ENCODE measurements around the gene TCP11X2.
"Not testable (repeated sequence)": the region's sequence is repeated elsewhere in the genome, so short reads cannot be mapped to it uniquely, and the experiment has no call there.

TCP11X2 gene

GRCh38 chrX:102498732-102499131, 27.1 kb upstream of the TCP11X2 start:
- ATAC-seq, result no peak
- TF ChIP-seq ARNTL (CRISPR knock-in tag; IDR thresholded peaks at IDR 0.05; ENCODE audit: borderline replicate concordance, low read depth), result no peak
- no peak for TF ChIP-seq BACH2 (CRISPR knock-in tag; IDR thresholded peaks at IDR 0.05; ENCODE audit: borderline replicate concordance)
- no peak for TF ChIP-seq GLIS3 (CRISPR knock-in tag; IDR thresholded peaks at IDR 0.05)
- TF ChIP-seq ZNF8 (CRISPR knock-in tag; IDR thresholded peaks at IDR 0.05), result no peak
- no peak for TF ChIP-seq ZFP30 (CRISPR knock-in tag; IDR thresholded peaks at IDR 0.05)
- TF ChIP-seq RARB (CRISPR knock-in tag; IDR thresholded peaks at IDR 0.05), result no peak
- TF ChIP-seq, protein P1, sequence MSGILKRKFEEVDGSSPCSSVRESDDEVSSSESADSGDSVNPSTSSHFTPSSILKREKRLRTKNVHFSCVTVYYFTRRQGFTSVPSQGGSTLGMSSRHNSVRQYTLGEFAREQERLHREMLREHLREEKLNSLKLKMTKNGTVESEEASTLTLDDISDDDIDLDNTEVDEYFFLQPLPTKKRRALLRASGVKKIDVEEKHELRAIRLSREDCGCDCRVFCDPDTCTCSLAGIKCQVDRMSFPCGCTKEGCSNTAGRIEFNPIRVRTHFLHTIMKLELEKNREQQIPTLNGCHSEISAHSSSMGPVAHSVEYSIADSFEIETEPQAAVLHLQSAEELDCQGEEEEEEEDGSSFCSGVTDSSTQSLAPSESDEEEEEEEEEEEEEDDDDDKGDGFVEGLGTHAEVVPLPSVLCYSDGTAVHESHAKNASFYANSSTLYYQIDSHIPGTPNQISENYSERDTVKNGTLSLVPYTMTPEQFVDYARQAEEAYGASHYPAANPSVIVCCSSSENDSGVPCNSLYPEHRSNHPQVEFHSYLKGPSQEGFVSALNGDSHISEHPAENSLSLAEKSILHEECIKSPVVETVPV (CRISPR knock-in tag; IDR thresholded peaks at IDR 0.05), result no peak
- no peak for TF ChIP-seq OSR1 (CRISPR knock-in tag; IDR thresholded peaks at IDR 0.05)
- no peak for TF ChIP-seq PPARA (CRISPR knock-in tag; IDR thresholded peaks at IDR 0.05; ENCODE audit: borderline replicate concordance)
- no peak for TF ChIP-seq SNAI2 (CRISPR knock-in tag; IDR thresholded peaks at IDR 0.05)

- TF ChIP-seq ZNF70 (CRISPR knock-in tag; IDR thresholded peaks at IDR 0.05) (no peak), OSR1 (CRISPR knock-in tag; IDR thresholded peaks at IDR 0.05) (no peak), ZFP30 (CRISPR knock-in tag; IDR thresholded peaks at IDR 0.05) (no peak), ESRRG (CRISPR knock-in tag; IDR thresholded peaks at IDR 0.05) (no peak), BACH2 (CRISPR knock-in tag; IDR thresholded peaks at IDR 0.05; ENCODE audit: borderline replicate concordance) (no peak), RARB (CRISPR knock-in tag; IDR thresholded peaks at IDR 0.05) (no peak), ISL1 (CRISPR knock-in tag; IDR thresholded peaks at IDR 0.05) (no peak), SNAI2 (CRISPR knock-in tag; IDR thresholded peaks at IDR 0.05) (no peak), POU6F1 (CRISPR knock-in tag; IDR thresholded peaks at IDR 0.05; ENCODE audit: borderline replicate concordance, low read depth) (no peak), ZNF8 (CRISPR knock-in tag; IDR thresholded peaks at IDR 0.05) (no peak), ZC3H10 (CRISPR knock-in tag; IDR thresholded peaks at IDR 0.05) (no peak), TCF4 (CRISPR knock-in tag; IDR thresholded peaks at IDR 0.05; ENCODE audit: borderline replicate concordance) (no peak), ARNTL (CRISPR knock-in tag; IDR thresholded peaks at IDR 0.05; ENCODE audit: borderline replicate concordance, low read depth) (no peak), CREB5 (CRISPR knock-in tag; IDR thresholded peaks at IDR 0.05; ENCODE audit: low read depth) (no peak), CSDC2 (CRISPR knock-in tag; IDR thresholded peaks at IDR 0.05) (no peak)
- TF ChIP-seq, protein P2, sequence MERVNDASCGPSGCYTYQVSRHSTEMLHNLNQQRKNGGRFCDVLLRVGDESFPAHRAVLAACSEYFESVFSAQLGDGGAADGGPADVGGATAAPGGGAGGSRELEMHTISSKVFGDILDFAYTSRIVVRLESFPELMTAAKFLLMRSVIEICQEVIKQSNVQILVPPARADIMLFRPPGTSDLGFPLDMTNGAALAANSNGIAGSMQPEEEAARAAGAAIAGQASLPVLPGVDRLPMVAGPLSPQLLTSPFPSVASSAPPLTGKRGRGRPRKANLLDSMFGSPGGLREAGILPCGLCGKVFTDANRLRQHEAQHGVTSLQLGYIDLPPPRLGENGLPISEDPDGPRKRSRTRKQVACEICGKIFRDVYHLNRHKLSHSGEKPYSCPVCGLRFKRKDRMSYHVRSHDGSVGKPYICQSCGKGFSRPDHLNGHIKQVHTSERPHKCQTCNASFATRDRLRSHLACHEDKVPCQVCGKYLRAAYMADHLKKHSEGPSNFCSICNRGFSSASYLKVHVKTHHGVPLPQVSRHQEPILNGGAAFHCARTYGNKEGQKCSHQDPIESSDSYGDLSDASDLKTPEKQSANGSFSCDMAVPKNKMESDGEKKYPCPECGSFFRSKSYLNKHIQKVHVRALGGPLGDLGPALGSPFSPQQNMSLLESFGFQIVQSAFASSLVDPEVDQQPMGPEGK (CRISPR knock-in tag; IDR thresholded peaks at IDR 0.05; ENCODE audit: borderline replicate concordance), result no peak
- TF ChIP-seq, protein P1 (CRISPR knock-in tag; IDR thresholded peaks at IDR 0.05), result no peak
- no peak for ATAC-seq
Measured at GRCh38 chrX:102491766-102492165, 20.2 kb upstream of the TCP11X2 start.

GRCh38 chrX:102478765-102479164, 7.2 kb upstream of the TCP11X2 start:
- ATAC-seq, result peak; percentile 79

- peak; percentile 82 for ATAC-seq
Measured at GRCh38 chrX:102470215-102470614, 1.4 kb downstream of the TCP11X2 start.

- ATAC-seq, result not testable (repeated sequence)
Measured at GRCh38 chrX:102458615-102459014, 13.0 kb downstream of the TCP11X2 start.

GRCh38 chrX:102439908-102440307, 31.7 kb downstream of the TCP11X2 start, which contains the start of gene NXF2B:
TSS of gene NXF2B (minus strand) at chrX:102440008. CDS start at chrX:102380036, 59,972 bp downstream.
- ATAC-seq, result not testable (repeated sequence)

DNA sequence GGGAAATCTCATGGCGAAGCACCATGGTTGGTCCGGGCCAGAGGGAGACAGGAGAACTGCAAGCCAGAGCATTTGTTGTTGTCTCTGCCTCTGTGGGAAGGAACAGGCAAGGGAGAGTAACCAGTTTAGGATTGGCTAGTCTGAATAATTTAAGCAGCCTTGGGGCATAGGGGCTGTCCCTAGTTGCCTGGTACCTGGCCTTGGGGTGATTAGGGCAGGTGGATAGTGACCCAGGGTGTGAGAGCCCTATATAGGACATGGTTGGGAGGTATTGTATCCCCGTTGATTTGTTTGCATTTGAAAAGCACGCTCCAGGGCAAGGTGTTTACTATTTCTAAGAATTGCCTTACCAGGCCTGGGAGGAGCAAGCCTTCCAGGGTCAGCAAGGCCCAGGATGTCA, 57.1 kb downstream of the TCP11X2 start:
- ATAC-seq, result not testable (repeated sequence)
